ENCODE results near the gene GFOD1.
"Not testable (repeated sequence)": the region's sequence is repeated elsewhere in the genome, so short reads cannot be mapped to it uniquely, and the experiment has no call there.

Gene GFOD1

GRCh38 chr6:13511141-13511571 is 23.8 kb upstream of the GFOD1 start:
- DNase-seq, result not testable (repeated sequence)

GRCh38 chr6:13510433-13510832 is 23.0 kb upstream of the GFOD1 start:
- DNase-seq, result not testable (repeated sequence)

- no peak for DNase-seq
Measured at GRCh38 chr6:13508711-13509705, 21.6 kb upstream of the GFOD1 start.

GRCh38 chr6:13507306-13507860 is 20.0 kb upstream of the GFOD1 start:
- no peak for DNase-seq

- DNase-seq, result no peak
Measured at GRCh38 chr6:13505345-13505734, 17.9 kb upstream of the GFOD1 start.

- DNase-seq, result no peak
Measured at GRCh38 chr6:13504611-13505344, 17.4 kb upstream of the GFOD1 start.

- DNase-seq, result no peak
Measured at GRCh38 chr6:13500915-13501314, 13.5 kb upstream of the GFOD1 start.

GRCh38 chr6:13500264-13500663 is 12.9 kb upstream of the GFOD1 start:
- DNase-seq, result no peak

- no peak for DNase-seq
Measured at GRCh38 chr6:13496513-13497190, 9.3 kb upstream of the GFOD1 start.

GRCh38 chr6:13495818-13496217 is 8.4 kb upstream of the GFOD1 start:
- DNase-seq, result no peak

- DNase-seq, result no peak
Measured at GRCh38 chr6:13495112-13495776, 7.8 kb upstream of the GFOD1 start.

GRCh38 chr6:13494137-13494536 is 6.7 kb upstream of the GFOD1 start:
- DNase-seq, result no peak

GRCh38 chr6:13493147-13493546 is 5.7 kb upstream of the GFOD1 start:
- DNase-seq, result no peak

GRCh38 chr6:13492357-13492756 is 5.0 kb upstream of the GFOD1 start:
- DNase-seq, result no peak

- no peak for DNase-seq
Measured at GRCh38 chr6:13491538-13491937, 4.1 kb upstream of the GFOD1 start.

- no peak for DNase-seq
Measured at GRCh38 chr6:13490402-13490801, 3.0 kb upstream of the GFOD1 start.

- DNase-seq, result no peak
Measured at GRCh38 chr6:13488896-13489237, 1.5 kb upstream of the GFOD1 start.

GRCh38 chr6:13488015-13488895 is 855 bp upstream of the GFOD1 start:
- DNase-seq, result no peak

GRCh38 chr6:13486679-13487121 is 700 bp downstream of the GFOD1 start:
- DNase-seq, result no peak

GRCh38 chr6:13485923-13486562 is 1.4 kb downstream of the GFOD1 start:
- DNase-seq, result no peak

- DNase-seq, result no peak
Measured at GRCh38 chr6:13485303-13485702, 2.1 kb downstream of the GFOD1 start.
